GM20431 (cell line): ENCODE results near the gene CACNG8.
"Not testable (repeated sequence)": the region's sequence is repeated elsewhere in the genome, so short reads cannot be mapped to it uniquely, and the experiment has no call there.

ENCODE experiments used
- in situ Hi-C: fragments of 300-500 bp; cut with MseI, MboI; formaldehyde crosslinking; loops from one replicate; pipeline ENCODE4 v1.15.0; 2020; ENCODE audit warnings: low sequenced_read_pairs; ENCODE audit not compliant: unreplicated experiment

The CACNG8 gene

GRCh38 chr19:54029301-54029700 is 66.6 kb downstream of the CACNG8 start:
- in situ Hi-C loops, result no loop called here

DNA sequence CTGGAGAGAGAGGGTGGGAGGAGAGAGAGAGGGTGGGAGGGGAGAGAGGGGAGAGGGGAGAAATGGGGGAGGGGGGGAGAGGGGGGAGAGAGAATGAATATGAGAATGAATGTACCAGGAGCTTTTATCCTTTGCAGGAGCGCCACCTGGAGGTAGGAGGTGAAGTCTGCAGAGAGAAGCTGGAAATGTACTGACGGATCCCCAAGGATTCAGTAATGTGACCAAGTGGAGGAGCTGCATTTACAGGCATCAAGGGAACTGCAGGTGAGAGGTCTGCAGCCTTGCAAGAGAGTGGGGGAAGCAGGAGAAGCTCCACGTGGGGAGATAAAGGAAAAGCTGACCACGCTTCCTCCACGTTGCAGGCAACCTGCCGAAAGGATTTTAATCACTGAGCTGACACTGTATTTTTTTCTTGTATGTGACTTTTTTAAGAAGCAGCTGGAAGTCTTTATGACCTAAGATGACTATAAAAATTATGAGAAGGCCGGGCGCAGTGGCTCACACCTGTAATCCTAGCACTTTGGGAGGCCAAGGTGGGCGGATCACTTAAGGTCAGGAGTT is 67.3 kb downstream of the CACNG8 start:
- in situ Hi-C loops, result no loop called here

DNA sequence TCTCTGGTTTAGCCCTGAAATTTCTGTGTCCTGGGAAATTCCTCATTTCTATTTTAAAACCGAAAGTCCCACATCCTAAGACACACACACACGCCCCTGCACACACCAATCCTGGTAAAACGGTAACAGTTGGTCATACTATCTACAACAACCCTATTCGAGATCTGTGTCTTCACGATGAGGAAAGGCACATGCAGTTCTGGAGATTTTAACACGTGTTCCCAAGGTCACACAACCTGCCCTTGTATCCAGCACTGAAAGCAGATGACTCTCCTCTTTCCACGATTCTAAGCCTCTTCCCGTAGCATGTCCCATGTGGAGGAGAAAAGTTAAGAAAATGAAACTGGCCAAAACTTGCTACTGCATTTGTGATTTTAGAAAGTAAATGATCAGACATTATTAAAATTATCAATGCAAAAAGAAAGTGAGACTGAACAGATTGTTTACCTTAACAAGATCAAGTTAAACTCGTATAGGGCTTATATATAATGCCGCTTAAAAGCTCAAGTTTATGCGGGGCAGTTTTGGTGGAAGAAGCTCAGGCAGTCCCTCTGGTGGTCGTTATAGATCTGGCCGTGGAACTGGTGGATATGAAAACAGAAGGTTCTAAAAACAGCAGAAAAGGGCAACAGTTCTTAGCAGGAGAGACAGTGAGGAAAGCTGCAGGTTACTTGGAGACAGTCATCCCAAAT is 68.3 kb downstream of the CACNG8 start:
- in situ Hi-C loops, result no loop called here

GRCh38 chr19:54035215-54036178 is 72.8 kb downstream of the CACNG8 start:
- in situ Hi-C loops, result no loop called here

DNA sequence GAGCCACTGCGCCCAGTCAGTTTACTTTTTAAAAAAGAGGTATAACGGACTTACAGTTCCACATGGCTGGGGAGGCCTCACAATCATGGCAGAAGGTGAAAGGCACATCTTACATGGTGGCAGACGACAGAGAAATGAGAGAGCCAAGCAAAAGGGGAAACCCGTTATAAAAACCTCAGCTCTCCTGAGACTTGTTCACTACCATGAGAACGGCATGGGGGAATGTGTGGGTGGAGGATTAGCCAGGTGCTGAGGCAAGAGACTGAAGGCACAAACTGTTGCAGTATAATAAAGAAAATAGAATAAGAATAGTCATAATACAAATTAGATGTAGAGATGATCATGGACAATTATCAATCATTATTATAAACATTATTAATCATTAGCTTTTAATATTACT is 73.8 kb downstream of the CACNG8 start:
- in situ Hi-C loops, result not testable (repeated sequence)
